Lower leg skin (tissue), 4 donors: Measurements from ENCODE around the gene DYNC1I1. TPM values are rescaled to one million over a fixed set of nuclear protein-coding genes. Genes with fewer than 3 reads are reported as not detected.
A peak's percentile ranks its signal among the peaks of the same experiment; 100 is the strongest.

ENCODE experiments used
- DNase-seq, 2 donors: peaks; one replicate each; pipeline ENCODE4 v3.0.0-alpha.2; 2019; ENCODE audit warnings: low spot score in 2 of 2
- H3K4me3 ChIP-seq: fragments of 200-600 bp; sonication (generic); 2 replicates; pipeline ENCODE4 v1.5.1; 2017; ENCODE audit warnings: mild to moderate bottlenecking, low read depth; ENCODE audit not compliant: poor library complexity, severe bottlenecking
- CTCF ChIP-seq, 3 donors: fragments of 450-650 bp; IDR thresholded peaks; one replicate each; pipeline ENCODE4 v1.5.1; 2016; ENCODE audit warnings: antibody characterized with exemption in 3 of 3, mild to moderate bottlenecking in 3 of 3, moderate library complexity in 2 of 3
- POLR2A ChIP-seq, 2 donors: fragments of 450-650 bp; IDR thresholded peaks; one replicate each; pipeline ENCODE4 v1.6.1; 2016 to 2017; ENCODE audit warnings: antibody characterized with exemption in 2 of 2, mild to moderate bottlenecking in 1 of 2, moderate library complexity in 1 of 2
- WGBS, 2 donors: methylation state at CpG; one replicate each; pipeline ENCODE4 v1.1.5; 2018; 5-methylcytosine and 5-hydroxymethylcytosine counted together
- intact Hi-C: fragments of 100-400 bp; cut with DNase I; formaldehyde crosslinking; loops from one replicate; pipeline ENCODE4 v1.15.0; 2023; ENCODE audit warnings: low total_unique reads
- total RNA-seq, 4 donors: library from RNA; depleted of rRNA; stranded (reverse); fragments of >200 nt; gene quantifications; one replicate each; pipeline ENCODE4 v1.1.0, GENCODE V29; 2016

Gene DYNC1I1
- 1 to 10 TPM in 3 of 4 donors, under 1 TPM in 1; 0.97 to 7.6 (median 3.7) TPM for total RNA-seq

GRCh38 chr7:95772298-95772770, at the start of gene DYNC1I1:
DYNC1I1 (plus strand) TSS chr7:95772554; CDS start chr7:95804730, 32,176 bp downstream.
- H3K4me3 ChIP-seq = peak within 1 kb of the TSS; percentile 19
- no peak for TF ChIP-seq CTCF (IDR thresholded peaks at IDR 0.05)
- 1% methylated on average over 20 to 49 of the region's 49 CpGs for WGBS, 2 donors
- DNase-seq = peak; percentile 31 to 89
- intact Hi-C loops = no loop called here

- no peak overlapping the region for H3K4me3 ChIP-seq
- no peak for DNase-seq
- TF ChIP-seq POLR2A (IDR thresholded peaks at IDR 0.05) (no peak), CTCF (IDR thresholded peaks at IDR 0.05) (no peak)
- WGBS, 2 donors = 17 to 20% methylated on average over 2 of the region's 2 CpGs
- intact Hi-C loops = loop anchor here (10.0 kb wide), 1 partner anchor 141 kb away; no protein-coding TSS in a partner anchor
Observed at GRCh38 chr7:95723583-95724180, 48.7 kb upstream of the DYNC1I1 start.

- no peak for TF ChIP-seq CTCF (IDR thresholded peaks at IDR 0.05)
- no peak for TF ChIP-seq POLR2A (IDR thresholded peaks at IDR 0.05)
- intact Hi-C loops = loop anchor here (10.0 kb wide), 1 partner anchor 140 kb away; no protein-coding TSS in a partner anchor
Observed at GRCh38 chr7:95725205-95725604, 47.1 kb upstream of the DYNC1I1 start.

GRCh38 chr7:95730493-95731280, 41.7 kb upstream of the DYNC1I1 start:
- TF ChIP-seq POLR2A (IDR thresholded peaks at IDR 0.05) (no peak), CTCF (IDR thresholded peaks at IDR 0.05) (no peak)
- intact Hi-C loops = no loop called here
- H3K4me3 ChIP-seq = no peak overlapping the region
- DNase-seq = no peak
- 67 to 70% methylated on average over 4 of the region's 4 CpGs for WGBS, 2 donors

More at GRCh38 chr7:95725205-95725604, 47.1 kb upstream of the DYNC1I1 start:
- 79 to 84% methylated on average over 1 of the region's 1 CpG for WGBS, 2 donors
- DNase-seq = no peak
- no peak overlapping the region for H3K4me3 ChIP-seq

- 23 to 53% methylated on average over 3 of the region's 3 CpGs for WGBS, 2 donors
- DNase-seq = no peak
- TF ChIP-seq CTCF (IDR thresholded peaks at IDR 0.05) = no peak
- no peak for TF ChIP-seq POLR2A (IDR thresholded peaks at IDR 0.05)
- no peak overlapping the region for H3K4me3 ChIP-seq
- intact Hi-C loops = no loop called here
Observed at GRCh38 chr7:95736635-95737034, 35.7 kb upstream of the DYNC1I1 start.
